ENCODE measurements around the gene A2ML1. TPM values are rescaled to one million over a fixed set of nuclear protein-coding genes. Genes with fewer than 3 reads are reported as not detected.

Gene A2ML1
- total and polyA plus RNA-seq, 2 donors (not counting 3 experiments of a cell fraction or from before 2014, with no cell fraction given) = not detected

- no peak for DNase-seq (ENCODE audit: low read depth, low spot score)
- FAIRE-seq = no peak
- H2AFZ ChIP-seq (ENCODE audit: low read depth, low read length) = no peak overlapping the region
- CTCF ChIA-PET = interaction anchor here (1.2 to 2.4 kb wide), 2 partner anchors 15 to 248 kb away, joined by 4 to 10 read pairs; no protein-coding TSS in a partner anchor
- H3K9me1 ChIP-seq (replicated peaks; ENCODE audit: control insufficient read depth, extremely low read depth, insufficient read depth, low read length) = no peaks in the 10 kb centered on the region
- intact Hi-C loops (cut with micrococcal nuclease) (no loop called here), dilution Hi-C loops (cut with MboI; ENCODE audit: extremely low pct_ligation_motif_present, low sequenced_read_pairs) (no loop called here)
- H3K4me3 ChIP-seq (replicated peaks in 1 of 3; ENCODE audit: insufficient read depth in 1 of 3, low read depth in 1 of 3, low read length in 3 of 3) = no peak overlapping the region
- BruUV-seq (replicated peaks) = no TSS peak
- TF ChIP-seq JUN (IDR thresholded peaks at IDR 0.05; ENCODE audit: borderline replicate concordance, insufficient read depth, insufficient read length, low read depth) (no peak), CTCF (IDR thresholded peaks at IDR 0.05; ENCODE audit: extremely low read depth in 1 of 2, insufficient read depth in 1 of 2, low read depth in 1 of 2, low read length in 2 of 2) (no peak), POLR2A (IDR thresholded peaks at IDR 0.05; ENCODE audit: low read depth, low read length) (no peak), EZH2 (IDR thresholded peaks at IDR 0.05; ENCODE audit: borderline replicate concordance, low read depth, low read length, severe bottlenecking) (no peak)
- no peaks in the 10 kb centered on the region for H3K79me2 ChIP-seq (ENCODE audit: control insufficient read depth, insufficient read depth, low read length)
- H3K27me3 ChIP-seq (ENCODE audit: control insufficient read depth in 2 of 2, insufficient read depth in 2 of 2, low read length in 2 of 2) = no peaks in the 10 kb centered on the region
- no peaks in the 10 kb centered on the region for H4K20me1 ChIP-seq (replicated peaks; ENCODE audit: control insufficient read depth, extremely low read depth, insufficient read depth, low read length)
- no peak overlapping the region for H3K27ac ChIP-seq (ENCODE audit: insufficient read depth, low read depth, low read length)
- no peaks in the 10 kb centered on the region for H3K36me3 ChIP-seq (ENCODE audit: control insufficient read depth in 2 of 2, extremely low read depth in 1 of 2, insufficient read depth in 2 of 2, low read length in 2 of 2)
- H3K9ac ChIP-seq (replicated peaks; ENCODE audit: extremely low read depth, insufficient read depth, low read length) = no peak overlapping the region
- H3K4me2 ChIP-seq (ENCODE audit: insufficient read depth, low read length) = no peak overlapping the region
- no peaks in the 10 kb centered on the region for H3K9me3 ChIP-seq (replicated peaks; ENCODE audit: control insufficient read depth, insufficient read depth, low read length)
- H3K4me1 ChIP-seq (ENCODE audit: control insufficient read depth, extremely low read depth, insufficient read depth, low read length) = no peaks in the 10 kb centered on the region
- POLR2A ChIA-PET = no interaction called here
These were observed 83.1 kb downstream of the A2ML1 start for GRCh38 chr12:8905546-8905945.

All from endothelial cell of umbilical vein (primary cell).